Measurements from ENCODE around the gene EXPH5.

DNA sequence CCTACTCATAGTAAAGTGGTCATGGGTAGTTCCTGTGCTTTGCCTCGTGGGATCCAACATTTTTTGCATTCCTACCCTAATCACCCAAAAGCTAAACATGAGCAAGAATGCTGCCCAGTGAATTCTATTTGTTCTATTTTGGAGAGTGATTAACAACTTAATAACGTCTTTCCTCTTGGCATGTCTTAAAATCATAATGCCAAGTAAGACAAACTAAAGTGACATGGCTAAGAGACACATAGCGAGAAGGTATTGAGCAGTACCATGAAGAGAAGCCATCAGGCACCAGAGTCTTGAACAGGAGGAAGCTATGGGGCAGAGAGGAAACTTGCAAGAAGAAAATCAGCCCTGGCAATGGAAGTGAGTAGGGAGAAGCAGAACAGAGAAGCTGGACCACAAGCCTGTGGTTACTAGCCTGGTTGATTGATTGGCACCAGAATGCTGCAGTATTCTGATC is 32.0 kb downstream of the EXPH5 start:
- TF ChIP-seq ELF1 (IDR thresholded peaks at IDR 0.05; ENCODE audit: borderline replicate concordance, low read depth) (no peak), CBX3 (IDR thresholded peaks at IDR 0.05; ENCODE audit: low read depth) (no peak), POLR2AphosphoS5 (IDR thresholded peaks at IDR 0.05; ENCODE audit: low read depth, low read length) (no peak), POLR2A (IDR thresholded peaks at IDR 0.05; ENCODE audit: borderline replicate concordance, extremely low read depth, insufficient read depth, insufficient read length) (no peak)
- TF ChIP-seq, protein P1, sequence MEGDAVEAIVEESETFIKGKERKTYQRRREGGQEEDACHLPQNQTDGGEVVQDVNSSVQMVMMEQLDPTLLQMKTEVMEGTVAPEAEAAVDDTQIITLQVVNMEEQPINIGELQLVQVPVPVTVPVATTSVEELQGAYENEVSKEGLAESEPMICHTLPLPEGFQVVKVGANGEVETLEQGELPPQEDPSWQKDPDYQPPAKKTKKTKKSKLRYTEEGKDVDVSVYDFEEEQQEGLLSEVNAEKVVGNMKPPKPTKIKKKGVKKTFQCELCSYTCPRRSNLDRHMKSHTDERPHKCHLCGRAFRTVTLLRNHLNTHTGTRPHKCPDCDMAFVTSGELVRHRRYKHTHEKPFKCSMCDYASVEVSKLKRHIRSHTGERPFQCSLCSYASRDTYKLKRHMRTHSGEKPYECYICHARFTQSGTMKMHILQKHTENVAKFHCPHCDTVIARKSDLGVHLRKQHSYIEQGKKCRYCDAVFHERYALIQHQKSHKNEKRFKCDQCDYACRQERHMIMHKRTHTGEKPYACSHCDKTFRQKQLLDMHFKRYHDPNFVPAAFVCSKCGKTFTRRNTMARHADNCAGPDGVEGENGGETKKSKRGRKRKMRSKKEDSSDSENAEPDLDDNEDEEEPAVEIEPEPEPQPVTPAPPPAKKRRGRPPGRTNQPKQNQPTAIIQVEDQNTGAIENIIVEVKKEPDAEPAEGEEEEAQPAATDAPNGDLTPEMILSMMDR (IDR thresholded peaks at IDR 0.05 in 2 of 3, conservative IDR thresholded peaks at IDR 0.05 in 1 of 3; ENCODE audit: borderline replicate concordance in 1 of 3, insufficient read depth in 1 of 3, low read depth in 2 of 3, low read length in 2 of 3), result no peak

Measured in HCT116 (cell line).